Measurements from ENCODE around the gene RRP9. TPM values are rescaled to one million over a fixed set of nuclear protein-coding genes. Genes with fewer than 3 reads are reported as not detected.

RRP9 gene
- total and polyA plus RNA-seq, 10 of the 15 experiments (the other 5 are each of a cell fraction or from before 2014, with no cell fraction given), result 4.7 to 91.5 (median 41.7) TPM

DNA sequence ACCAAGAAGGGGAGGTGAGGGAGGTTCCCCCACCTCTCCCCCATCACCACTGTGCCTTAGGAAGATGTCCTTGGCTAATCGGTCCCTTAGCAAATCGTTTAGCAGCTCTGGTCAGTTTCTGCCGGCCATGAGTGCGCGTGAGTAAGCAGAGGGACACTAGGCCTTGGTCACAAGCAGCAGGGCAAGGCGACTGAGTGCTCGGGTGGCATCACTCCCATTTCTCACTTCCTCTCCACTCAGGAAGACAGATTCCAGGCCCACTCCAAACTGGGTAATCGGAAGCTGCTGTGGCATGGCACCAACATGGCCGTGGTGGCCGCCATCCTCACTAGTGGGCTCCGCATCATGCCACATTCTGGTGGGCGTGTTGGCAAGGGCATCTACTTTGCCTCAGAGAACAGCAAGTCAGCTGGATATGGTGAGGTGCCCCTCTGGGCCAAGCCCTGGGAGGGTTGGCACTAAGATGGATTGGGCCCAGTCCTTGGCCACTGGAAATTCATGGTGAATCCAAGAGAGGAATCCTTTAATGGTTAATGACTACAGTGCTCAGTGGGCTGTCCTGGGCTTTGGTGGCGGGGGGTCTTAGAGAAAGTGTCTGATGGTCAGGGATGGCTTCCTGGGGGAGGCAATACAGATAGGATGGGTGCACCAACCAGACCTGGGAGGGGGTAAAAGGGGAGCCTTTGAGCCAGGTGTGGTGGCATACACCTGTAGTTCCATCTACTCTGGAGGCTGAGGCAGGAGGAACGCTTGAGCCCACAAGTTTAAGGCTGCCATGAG is 4.4 kb upstream of the RRP9 start:
- CTCF ChIA-PET, result interaction anchor here (0.7 to 1.5 kb wide), 2 partner anchors 28 to 198 kb away, joined by 3 read pairs; partner anchors contain the start of gene ABHD14B
- no peak for ATAC-seq
- H3K27me3 ChIP-seq (replicated peaks in 1 of 2; ENCODE audit: control insufficient read depth in 2 of 2, insufficient read depth in 2 of 2, low read length in 1 of 2), result no peaks in the 10 kb centered on the region

DNA sequence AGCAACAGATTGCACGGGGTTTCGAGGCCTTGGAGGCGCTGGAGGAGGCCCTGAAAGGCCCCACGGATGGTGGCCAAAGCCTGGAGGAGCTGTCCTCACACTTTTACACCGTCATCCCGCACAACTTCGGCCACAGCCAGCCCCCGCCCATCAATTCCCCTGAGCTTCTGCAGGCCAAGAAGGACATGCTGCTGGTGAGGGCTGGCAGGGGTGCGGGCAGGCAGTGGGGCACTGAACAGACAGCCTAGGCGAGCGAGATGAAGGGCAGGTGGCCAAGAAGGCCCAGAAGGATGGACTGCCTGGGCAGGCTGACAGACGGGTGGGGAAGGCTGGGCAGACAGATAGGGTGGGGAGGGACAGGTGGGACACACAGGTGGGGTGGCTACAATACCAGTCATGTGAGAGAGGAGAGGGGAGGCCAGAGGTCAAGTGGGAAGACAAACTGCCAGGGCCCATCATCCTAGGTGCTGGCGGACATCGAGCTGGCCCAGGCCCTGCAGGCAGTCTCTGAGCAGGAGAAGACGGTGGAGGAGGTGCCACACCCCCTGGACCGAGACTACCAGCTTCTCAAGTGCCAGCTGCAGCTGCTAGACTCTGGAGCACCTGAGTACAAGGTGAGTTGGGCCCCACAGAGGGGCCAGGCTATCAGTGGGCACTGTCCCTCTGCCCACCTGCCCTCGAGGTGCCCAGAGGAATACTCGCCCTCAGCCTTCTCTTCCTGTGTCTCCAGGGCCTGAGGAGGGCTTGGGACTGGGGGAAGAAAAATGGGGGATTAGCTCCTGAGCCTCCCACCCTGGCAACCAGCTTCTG is 3.5 kb upstream of the RRP9 start:
- Histone ChIP-seq H4K20me1 (ENCODE audit: control insufficient read depth, insufficient read depth) (no peaks in the 10 kb centered on the region), H3K79me2 (ENCODE audit: control insufficient read depth, insufficient read depth, low read length) (peaks cover 20% of the 10 kb centered on the region), H3K4me3 (no peak overlapping the region), H3K27ac (ENCODE audit: control insufficient read depth, insufficient read depth) (no peak overlapping the region), H3K4me2 (ENCODE audit: control insufficient read depth, insufficient read depth) (no peak overlapping the region), H3K9ac (ENCODE audit: control insufficient read depth, insufficient read depth, low read length) (no peak overlapping the region), H3K4me1 (ENCODE audit: control insufficient read depth, insufficient read depth, low read length) (peaks cover 11% of the 10 kb centered on the region), H3K27me3 (replicated peaks in 1 of 2; ENCODE audit: control insufficient read depth in 2 of 2, insufficient read depth in 2 of 2, low read length in 1 of 2) (no peaks in the 10 kb centered on the region), H3K9me3 (replicated peaks; ENCODE audit: control insufficient read depth, insufficient read depth, low read length) (no peaks in the 10 kb centered on the region), H2AFZ (ENCODE audit: control insufficient read depth, low read depth, low read length) (no peak overlapping the region), H3K36me3 (ENCODE audit: control insufficient read depth in 2 of 2, insufficient read depth in 2 of 2, low read length in 1 of 2) (peaks cover 0 to 2% of the 10 kb centered on the region in 2 experiments; a peak in 1 of 4 replicates)
- CTCF ChIA-PET, result interaction anchor here (4.8 kb wide), 1 partner anchor 29 kb away, joined by 79 read pairs; the partner anchor contains the start of genes ABHD14A and ABHD14B
- POLR2A ChIA-PET, result interaction anchor here (0.7 kb wide), 1 partner anchor 512 kb away, joined by 4 read pairs; no protein-coding TSS in a partner anchor
- BruUV-seq (replicated peaks), result no TSS peak
- DNase-seq (ENCODE audit: low read depth, low spot score) (no peak), ATAC-seq (no peak), FAIRE-seq (no peak)
- intact Hi-C loops (cut with micrococcal nuclease; ENCODE audit: unreplicated experiment) (no loop called here), in situ Hi-C loops (cut with MboI) (no loop called here)
- RAD21 ChIA-PET (ENCODE audit: unreplicated experiment), result no interaction called here
- TF ChIP-seq DPF2 (IDR thresholded peaks at IDR 0.05), result no peak
- no peak for TF ChIP-seq CHD2 (IDR thresholded peaks at IDR 0.05; ENCODE audit: borderline replicate concordance, low read depth, low read length)
- TF ChIP-seq HDGF (IDR thresholded peaks at IDR 0.05), result no peak
- no peak for TF ChIP-seq CBX5 (IDR thresholded peaks at IDR 0.05; ENCODE audit: low read depth)
- no peak for TF ChIP-seq NFYA (IDR thresholded peaks at IDR 0.05; ENCODE audit: borderline replicate concordance, low read depth, low read length)
- no peak for TF ChIP-seq CREB1 (IDR thresholded peaks at IDR 0.05; ENCODE audit: low read depth)
- no peak for TF ChIP-seq YY1 (IDR thresholded peaks at IDR 0.05; ENCODE audit: low read depth, low read length)
- TF ChIP-seq, protein P1, sequence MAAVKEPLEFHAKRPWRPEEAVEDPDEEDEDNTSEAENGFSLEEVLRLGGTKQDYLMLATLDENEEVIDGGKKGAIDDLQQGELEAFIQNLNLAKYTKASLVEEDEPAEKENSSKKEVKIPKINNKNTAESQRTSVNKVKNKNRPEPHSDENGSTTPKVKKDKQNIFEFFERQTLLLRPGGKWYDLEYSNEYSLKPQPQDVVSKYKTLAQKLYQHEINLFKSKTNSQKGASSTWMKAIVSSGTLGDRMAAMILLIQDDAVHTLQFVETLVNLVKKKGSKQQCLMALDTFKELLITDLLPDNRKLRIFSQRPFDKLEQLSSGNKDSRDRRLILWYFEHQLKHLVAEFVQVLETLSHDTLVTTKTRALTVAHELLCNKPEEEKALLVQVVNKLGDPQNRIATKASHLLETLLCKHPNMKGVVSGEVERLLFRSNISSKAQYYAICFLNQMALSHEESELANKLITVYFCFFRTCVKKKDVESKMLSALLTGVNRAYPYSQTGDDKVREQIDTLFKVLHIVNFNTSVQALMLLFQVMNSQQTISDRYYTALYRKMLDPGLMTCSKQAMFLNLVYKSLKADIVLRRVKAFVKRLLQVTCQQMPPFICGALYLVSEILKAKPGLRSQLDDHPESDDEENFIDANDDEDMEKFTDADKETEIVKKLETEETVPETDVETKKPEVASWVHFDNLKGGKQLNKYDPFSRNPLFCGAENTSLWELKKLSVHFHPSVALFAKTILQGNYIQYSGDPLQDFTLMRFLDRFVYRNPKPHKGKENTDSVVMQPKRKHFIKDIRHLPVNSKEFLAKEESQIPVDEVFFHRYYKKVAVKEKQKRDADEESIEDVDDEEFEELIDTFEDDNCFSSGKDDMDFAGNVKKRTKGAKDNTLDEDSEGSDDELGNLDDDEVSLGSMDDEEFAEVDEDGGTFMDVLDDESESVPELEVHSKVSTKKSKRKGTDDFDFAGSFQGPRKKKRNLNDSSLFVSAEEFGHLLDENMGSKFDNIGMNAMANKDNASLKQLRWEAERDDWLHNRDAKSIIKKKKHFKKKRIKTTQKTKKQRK (IDR thresholded peaks at IDR 0.05; ENCODE audit: low read depth, low read length), result no peak
- TF ChIP-seq SREBF2 (IDR thresholded peaks at IDR 0.05; ENCODE audit: low read length), result no peak
- SMC1A ChIA-PET (ENCODE audit: uncharacterized antibody, unreplicated experiment), result no interaction called here
- WGBS (ENCODE audit: insufficient coverage, insufficient replicate concordance, low lambda C conversion rate, missing lambda C conversion rate), result 97% methylated on average over 17 of the region's 18 CpGs

More for the DNA sequence above, 4.4 kb upstream of the RRP9 start:
- Histone ChIP-seq H3K27ac (ENCODE audit: control insufficient read depth, insufficient read depth) (no peak overlapping the region), H2AFZ (ENCODE audit: control insufficient read depth, low read depth, low read length) (no peak overlapping the region), H3K4me1 (ENCODE audit: control insufficient read depth, insufficient read depth, low read length) (peaks cover 11% of the 10 kb centered on the region), H3K4me3 (no peak overlapping the region), H3K4me2 (ENCODE audit: control insufficient read depth, insufficient read depth) (no peak overlapping the region), H4K20me1 (ENCODE audit: control insufficient read depth, insufficient read depth) (no peaks in the 10 kb centered on the region), H3K79me2 (ENCODE audit: control insufficient read depth, insufficient read depth, low read length) (peaks cover 11% of the 10 kb centered on the region), H3K9ac (ENCODE audit: control insufficient read depth, insufficient read depth, low read length) (no peak overlapping the region), H3K9me3 (replicated peaks; ENCODE audit: control insufficient read depth, insufficient read depth, low read length) (no peaks in the 10 kb centered on the region), H3K36me3 (ENCODE audit: control insufficient read depth in 2 of 2, insufficient read depth in 2 of 2, low read length in 1 of 2) (peaks cover 0 to 2% of the 10 kb centered on the region in 2 experiments; a peak in 1 of 4 replicates)
- WGBS (ENCODE audit: insufficient coverage, insufficient replicate concordance, low lambda C conversion rate, missing lambda C conversion rate), result 88% methylated on average over 14 of the region's 14 CpGs
- DNase-seq (ENCODE audit: low read depth, low spot score), result no peak
- RAD21 ChIA-PET (ENCODE audit: unreplicated experiment), result no interaction called here
- BruUV-seq (replicated peaks), result no TSS peak
- POLR2A ChIA-PET, result no interaction called here
- TF ChIP-seq WRNIP1 (IDR thresholded peaks at IDR 0.05; ENCODE audit: borderline replicate concordance, low read depth, low read length) (no peak), SREBF1 (IDR thresholded peaks at IDR 0.05; ENCODE audit: low read length) (no peak), ZBED1 (IDR thresholded peaks at IDR 0.05; ENCODE audit: borderline replicate concordance) (no peak), CBFB (IDR thresholded peaks at IDR 0.05; ENCODE audit: low read depth) (no peak)
- SMC1A ChIA-PET (ENCODE audit: uncharacterized antibody, unreplicated experiment), result no interaction called here
- no peak for FAIRE-seq
- intact Hi-C loops (cut with micrococcal nuclease; ENCODE audit: unreplicated experiment) (no loop called here), in situ Hi-C loops (cut with MboI) (no loop called here)
